Fibroblast of the conjunctiva (primary cell): ENCODE data around the gene UROS.

ENCODE experiments used
- DNase-seq: peaks from one replicate; pipeline ENCODE4 v3.0.0-alpha.2; 2010; ENCODE audit warnings: low read depth

Gene UROS

DNA sequence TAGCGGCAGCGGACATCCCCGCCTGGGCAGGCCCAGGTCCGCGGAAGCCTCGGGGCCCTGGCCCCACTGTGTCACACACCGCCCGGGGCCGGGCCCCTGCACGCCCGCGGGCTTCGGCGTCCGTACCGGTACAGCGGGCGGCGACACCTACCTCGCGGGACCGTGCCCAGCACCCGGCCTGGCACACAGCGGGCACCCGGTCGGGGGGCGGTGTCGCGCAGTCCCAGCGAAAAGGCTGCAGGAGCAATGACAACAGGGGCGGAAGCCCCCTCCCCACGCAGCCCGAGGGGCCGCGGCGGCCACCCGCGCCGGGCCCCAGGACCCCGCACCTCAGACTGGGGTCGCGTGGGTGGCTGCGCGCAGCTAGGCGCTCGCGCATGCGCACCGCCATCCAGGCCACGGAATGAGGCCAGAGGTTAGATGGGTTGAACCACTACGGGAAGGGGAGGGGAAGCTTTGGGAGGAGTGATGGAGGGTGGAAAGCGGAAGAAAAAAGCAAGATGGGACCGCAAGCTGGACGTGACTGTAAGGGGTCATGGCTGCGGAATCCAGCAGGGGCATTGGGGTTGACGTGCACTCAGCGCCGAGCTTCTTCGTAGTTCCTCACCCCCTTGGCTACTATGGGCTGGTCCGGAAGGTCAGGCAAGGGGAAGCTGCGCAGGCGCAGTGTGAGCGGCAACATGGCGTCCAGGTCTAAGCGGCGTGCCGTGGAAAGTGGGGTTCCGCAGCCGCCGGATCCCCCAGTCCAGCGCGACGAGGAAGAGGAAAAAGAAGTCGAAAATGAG, at the start of gene UROS, which contains the start of gene BCCIP:
Gene UROS (minus strand): TSS at position 381 of the 785 bp plus-strand sequence. CDS start 6,759 bp downstream, outside the sequence.
Gene BCCIP (plus strand): TSS at position 669 of the 785 bp plus-strand sequence. CDS start 12 bp downstream, at position 681.
- DNase-seq = peak; percentile 81

DNA sequence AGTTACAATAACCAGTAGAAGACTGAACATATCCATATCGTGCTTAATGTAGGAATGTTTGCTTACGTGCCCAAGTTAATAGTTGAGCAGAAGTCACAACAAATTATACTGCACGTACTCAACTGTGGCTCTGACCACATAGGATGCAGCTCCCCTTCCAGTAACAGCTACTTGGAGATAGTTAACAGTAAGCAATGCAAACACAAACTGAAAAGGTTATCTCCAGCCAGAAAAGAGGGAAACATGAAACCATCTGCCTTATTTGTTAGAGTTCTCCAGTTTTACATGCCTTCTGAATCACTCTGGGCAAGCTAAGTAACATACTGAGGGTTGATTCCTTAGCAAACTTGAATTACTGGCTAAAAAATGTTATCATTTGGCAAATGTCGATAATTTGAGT, 48.3 kb upstream of the UROS start:
- DNase-seq = no peak

DNA sequence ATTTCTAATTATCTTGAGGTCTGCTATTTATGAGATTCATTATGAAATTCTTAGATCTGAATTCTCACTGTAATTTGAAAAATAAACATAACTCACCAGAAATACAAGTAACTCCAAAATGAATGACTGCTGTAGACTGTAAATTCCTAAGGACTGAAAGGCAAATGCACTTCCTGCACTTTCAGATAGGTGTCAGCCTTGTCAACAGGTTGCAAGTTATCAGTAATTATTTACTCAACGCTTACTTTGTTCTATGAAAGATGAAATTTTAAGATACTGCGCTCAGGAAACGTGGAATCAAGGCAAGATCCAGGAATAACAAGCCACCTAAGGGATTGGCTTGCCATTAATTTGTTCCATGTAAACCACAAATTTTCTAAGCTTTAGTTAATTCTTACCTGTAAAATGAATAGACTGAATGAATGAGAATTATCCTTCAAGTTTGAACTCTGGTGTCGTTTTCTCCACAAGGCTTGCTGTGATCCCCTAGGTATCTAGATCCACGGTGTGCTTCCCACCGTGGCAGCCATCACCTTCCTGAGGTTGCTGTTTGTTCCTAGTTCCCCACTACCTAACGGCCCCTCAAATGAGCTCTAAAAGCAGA, 45.4 kb upstream of the UROS start:
- peak; percentile 49 for DNase-seq

DNA sequence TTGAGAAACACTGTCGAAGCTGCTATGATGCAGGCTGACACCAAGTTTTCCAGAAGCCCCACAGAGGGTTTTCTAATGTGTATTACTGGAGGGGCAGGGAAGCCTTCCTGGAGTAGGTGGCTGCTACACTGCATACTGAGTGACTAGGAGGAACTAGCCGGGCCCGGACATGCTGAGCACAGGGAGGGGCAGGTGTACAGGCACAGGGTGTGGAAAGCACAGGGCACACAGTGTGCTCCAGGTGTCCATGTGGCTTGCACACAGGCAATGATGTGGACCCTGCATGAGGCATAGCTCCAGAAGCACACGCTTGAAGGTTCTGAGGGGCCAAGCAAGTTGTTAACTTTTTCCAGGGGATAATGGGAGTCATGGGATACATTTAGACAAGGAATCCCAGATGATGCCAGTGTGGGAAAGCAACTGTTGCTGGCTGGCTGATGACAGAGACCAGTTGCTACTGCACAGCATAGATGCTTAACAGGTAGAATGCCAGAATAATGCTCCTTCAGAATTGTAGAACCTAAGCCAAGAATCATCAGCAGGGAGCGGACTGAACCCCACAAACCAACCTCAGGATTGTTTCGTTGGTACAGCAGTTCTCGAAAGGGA, 43.5 kb upstream of the UROS start:
- no peak for DNase-seq

DNA sequence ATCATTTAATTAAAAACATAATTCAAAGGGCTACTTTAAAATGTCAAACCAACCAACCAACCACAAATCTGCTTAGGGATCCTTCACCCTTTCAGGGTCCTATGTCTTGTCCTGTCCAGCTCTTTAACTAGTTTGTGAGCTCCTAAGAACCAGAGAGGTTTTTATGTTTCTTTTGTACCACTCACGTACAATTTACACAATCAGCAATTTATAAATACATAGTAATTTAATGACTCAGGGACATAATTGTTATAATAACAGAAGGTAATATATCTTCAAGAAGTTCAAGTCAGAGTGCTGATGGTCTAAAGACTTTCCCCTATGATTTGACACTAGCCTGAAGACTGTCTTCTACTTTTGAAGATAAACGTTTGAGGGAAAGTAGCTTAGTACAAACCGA, 42.1 kb upstream of the UROS start:
- DNase-seq = no peak

DNA sequence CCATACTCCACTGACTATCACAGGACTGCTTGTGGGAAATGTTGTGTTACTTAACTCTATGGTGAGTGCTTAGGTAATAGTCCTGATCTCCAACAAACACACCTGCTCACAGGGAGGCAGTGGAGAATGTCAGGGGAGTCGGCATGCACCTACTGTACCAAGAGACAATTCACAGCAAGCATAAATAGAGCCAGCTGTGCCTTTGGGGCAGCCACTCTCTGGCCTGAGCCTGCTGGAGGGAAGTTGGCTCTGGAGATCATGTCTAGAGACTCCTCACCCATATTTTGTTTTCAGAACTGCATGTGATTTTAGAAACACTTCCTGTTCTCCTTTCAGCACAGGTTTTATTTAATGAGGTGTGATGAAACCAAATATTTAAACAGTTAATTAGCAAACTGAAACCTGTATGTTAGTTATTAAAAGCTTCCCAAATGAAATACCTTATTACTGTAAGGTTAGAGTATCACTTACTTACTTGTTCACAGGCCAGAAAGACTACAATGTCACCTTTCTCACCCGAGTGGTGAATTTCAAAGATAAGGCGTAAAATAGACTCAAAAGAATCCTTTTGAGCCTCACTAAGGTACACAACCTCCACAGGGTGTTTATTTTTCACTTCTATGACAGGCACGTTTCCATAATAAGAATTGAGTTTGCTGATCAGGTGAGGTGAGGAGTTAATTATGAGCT, 36.2 kb upstream of the UROS start:
- DNase-seq = no peak

DNA sequence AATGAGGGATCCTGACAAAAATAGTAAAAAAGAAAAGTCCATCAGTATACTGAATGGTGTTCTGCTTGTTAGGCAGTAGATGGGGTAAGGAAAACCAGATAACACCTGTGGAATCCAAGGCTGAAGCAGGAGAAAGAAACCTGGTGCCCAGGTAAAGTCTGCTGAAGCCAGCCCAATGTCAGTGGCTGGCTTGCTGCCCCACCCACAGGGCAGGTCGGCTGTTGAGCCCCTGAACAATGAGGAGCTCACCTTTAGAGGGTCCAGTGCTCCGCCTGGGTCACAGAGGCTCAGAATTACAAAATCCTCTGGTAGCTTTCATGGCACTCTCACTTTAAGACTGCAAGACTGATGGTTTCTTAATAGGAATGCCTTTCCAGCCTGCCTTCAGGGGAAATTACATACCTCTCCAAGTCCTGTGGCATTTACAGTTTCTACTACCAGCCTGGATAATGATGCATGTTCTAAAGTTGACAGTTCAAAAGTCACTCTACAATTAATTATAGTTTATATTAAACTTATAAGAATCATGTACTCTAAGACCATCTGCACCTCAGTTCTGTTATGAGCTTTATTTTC, 34.2 kb upstream of the UROS start:
- DNase-seq = no peak

DNA sequence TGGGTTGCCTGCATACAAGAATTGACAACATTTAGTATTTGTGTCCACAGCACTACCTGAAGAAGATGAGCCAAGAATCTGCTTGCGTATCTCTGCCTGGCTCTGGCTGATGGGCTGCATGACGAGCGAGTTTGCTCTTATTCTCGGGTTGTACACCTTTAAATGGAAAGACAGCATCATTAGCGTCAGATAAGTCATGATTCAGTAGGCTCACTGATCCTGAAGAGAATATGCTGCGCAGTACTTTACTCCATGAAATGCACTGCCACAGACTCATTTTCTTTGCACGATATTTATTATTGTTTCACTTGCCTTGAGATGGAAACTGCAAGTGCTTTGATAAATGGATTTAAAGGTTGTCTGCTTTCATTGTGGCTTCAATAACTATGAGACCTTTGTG, 29.4 kb upstream of the UROS start:
- DNase-seq = no peak

DNA sequence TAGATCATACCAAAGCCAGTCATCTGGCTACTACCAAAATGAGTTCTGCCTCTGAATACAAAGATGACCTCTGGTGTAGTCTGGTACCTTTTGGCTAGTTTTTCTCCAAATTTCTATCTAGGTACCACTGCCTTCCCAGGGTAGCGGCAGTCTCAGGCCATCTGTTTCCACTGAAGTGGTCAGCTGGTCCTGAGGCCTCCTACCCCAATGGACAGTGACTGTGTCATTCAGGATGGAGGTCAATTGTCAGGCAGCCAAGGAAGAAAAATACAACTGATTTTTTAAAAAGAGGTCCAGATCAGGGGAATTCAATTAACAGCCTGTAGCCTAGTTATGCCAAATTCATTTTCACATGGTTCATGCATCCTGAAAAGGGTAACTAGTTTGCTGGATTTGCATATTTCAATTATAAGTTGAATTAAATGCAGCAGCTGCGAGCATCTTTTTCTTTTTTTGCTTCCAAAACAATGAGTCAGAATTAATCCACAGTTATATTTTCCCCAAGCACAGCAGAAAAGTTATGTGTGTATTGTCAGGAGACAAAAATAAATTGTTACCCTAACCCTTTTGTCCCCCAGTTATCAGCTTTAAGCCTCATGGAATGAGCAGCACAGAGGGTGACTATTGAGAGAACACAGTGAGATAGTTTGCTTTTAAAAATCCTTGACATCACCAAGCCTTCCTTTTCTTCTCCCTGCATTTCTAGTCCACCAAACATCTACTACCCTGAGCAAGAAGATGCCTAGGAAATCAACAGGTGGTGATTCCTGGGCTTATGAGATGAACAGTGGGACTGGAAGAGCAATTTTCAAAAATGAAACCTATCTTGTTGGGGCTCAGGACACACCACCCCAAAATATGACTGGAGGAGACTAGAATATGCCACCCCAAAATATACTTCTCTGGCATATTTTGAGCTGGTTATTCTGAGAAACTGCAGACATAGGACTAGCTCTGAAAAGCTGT, 28.0 kb upstream of the UROS start:
- DNase-seq = no peak

DNA sequence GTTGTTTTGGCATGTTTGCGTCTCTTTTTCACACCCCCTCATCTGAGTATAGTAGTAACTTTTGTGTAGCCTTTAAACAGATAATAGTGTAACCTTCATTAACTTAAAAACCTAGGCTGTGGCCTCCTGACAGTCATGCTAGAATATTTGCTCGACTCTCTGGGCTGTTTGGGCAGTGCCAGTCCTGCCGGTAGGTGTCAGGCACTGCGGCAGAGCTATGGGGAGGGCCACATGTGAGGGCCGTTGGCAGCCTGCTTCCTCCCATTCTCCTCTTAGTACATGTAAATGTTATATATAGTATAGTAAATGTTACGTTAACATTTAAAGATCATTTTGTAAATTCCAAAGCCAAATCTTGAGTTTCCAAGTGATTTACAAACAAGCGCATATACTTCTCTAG, 26.4 kb upstream of the UROS start:
- no peak for DNase-seq

DNA sequence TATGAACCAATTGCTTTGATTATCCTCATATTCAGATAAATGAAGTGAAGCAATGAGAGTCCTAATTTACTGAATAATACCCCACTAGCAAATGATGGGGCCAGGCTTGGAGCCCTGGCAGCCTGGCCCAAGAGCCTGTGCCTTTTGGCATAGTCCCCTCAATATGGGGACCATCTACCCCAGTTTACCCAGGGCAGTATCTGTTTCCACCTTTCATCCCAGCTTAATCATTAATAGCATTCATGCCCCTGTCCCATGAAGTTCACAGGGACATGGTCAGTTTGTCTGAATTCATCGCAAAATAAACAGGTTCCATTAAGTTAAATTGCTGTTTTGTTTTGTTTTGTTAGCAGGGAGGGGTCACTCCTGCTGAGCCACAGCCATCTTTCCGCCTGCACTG, 25.8 kb upstream of the UROS start:
- no peak for DNase-seq

DNA sequence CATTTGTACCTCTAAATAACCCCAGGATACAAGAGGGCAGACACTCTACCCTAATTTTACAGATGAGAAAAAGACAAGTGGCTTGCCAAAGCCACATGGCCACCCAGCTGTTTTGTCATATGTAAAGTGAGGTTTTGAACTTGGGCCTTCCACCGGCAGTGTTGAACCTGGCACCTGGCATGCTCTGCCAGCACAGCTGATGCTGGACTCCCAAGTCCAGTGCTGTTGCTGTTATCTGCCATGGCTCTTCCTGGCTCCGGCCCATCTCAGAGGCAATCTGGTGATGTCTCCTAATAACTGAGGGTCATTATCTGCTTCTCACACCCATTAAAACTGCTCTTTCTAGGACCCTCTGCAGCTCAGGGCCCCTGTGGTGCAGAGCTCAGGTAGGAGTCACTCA, 25.3 kb upstream of the UROS start:
- no peak for DNase-seq

DNA sequence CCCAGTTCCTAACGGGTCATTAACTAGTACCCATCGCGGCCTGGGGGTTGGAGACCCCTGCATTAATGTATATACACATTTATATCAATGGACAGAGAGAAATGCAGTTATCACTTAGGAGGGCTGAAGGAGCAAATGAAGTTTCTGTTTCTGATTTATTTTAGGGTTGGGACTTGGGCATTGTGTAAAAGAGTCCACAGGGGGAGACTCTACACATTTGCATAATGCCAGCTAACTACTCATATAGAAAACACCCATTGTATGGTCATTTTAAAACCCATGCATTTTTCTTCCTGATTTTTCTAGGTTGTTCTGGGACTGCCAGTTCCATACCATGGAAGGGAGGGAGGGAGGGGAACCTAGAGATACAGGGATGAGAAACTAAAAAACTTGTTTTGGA, 23.8 kb upstream of the UROS start:
- DNase-seq = no peak

DNA sequence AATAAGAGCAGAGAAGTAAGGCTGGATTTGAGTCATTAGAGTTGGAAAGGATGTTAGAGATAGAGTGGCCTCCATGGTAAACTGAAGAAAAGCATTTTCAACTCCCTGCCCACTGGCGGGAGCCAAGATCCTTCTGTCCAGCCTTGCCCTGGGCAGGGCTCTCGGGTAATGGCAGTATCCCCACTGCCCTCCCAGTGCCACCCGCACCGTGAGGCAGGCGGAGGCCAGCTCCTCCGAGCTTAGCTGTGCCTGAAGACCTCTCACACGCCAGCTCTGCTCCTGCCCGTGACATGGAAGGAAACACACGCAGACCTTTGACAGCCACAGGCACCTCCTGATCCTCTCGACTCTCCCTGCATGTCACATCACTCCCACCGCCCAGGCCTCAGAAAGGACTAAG, 22.6 kb upstream of the UROS start:
- no peak for DNase-seq

DNA sequence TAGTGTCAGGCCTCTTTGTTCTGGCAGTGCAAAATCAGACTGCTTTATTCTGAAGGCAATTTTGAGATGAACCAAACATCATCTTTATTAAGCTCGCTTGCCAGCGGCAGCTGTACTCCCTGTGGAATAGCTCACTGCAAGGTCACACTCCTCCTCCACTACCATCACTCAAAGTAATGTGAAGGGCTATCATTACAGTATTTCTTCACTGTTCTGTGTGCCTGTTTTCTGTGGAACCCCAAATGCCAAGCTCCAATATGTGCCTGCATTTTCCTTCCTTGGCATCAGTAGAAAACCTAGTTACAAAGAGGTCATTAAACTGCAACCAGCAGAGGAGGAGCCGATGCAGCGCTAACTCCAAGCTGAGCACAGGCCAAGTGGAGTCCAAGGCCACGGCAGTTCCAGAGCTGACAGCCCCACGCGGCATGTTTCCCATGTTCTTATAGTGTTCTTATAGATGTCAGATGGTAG, 21.7 kb upstream of the UROS start:
- no peak for DNase-seq

DNA sequence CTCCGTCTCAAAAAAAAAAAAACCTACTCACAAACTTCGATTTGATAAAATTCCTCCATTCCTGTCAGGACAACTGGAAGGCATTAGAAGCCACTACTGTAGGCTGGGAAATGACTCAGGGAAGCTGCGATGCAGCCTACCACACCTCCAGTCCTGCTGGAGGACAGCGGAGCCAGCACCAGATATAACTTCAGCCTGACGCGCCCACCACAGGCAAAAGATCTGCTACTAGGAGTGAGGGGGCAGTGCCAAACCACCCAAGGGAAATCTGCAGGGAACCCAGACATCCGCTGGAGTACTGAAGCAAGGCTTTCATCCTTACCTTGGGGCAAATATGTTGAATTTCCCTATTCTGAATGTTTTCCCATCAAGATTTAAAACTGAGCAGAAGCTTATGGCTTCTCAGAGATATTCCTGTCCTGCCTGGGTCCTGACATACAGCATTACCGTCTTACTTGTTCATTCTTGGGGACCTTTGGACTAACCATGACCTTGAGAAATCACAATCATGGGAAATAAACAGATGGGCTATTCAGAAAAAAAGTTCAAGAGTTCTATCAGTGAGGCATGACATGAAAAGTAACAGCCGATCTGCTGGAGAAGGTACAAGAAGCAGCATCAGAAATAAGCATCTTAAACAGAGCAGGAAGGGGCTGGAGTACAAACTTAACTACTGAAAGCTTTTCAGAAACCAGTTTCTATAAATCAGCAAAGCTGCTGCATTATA, 20.7 kb upstream of the UROS start:
- no peak for DNase-seq

DNA sequence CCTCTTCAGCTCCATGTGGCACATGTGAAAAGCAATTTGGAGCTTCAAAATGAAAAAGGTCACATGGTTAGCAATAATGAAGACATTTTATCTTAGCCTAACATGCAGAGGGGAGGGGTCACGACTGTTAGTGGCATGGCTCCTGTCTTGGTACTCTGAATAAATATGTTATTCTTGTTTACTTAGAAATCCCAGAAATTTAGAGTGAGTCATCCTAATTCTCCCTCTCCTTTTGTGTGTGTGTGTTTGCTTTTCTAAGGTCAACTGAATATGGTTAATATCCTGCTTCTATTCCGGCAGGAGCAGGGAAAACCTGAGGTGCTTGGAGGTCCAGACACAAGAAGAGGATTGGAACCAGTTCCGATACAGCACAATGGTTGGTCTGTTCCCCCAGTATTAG, 17.9 kb upstream of the UROS start:
- no peak for DNase-seq

DNA sequence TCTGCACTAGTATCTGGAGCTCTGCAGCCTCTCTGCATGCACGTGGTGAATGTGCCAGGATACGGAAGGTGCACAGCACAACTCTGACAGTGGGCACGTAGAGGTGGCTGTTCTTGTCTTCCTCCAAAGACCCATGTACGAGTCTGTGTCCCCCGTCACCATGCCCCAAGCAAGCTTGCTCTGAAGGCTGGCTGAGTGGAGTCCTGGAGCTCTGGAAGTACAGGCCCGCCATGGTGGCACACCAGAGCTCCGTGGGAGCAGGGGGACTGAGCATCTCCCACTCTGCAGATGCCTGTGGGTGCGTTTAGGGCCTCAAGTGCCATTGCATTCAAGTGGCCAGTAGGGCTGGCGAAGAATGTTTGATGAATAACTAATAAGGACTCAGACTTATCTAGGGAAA, 17.3 kb upstream of the UROS start:
- no peak for DNase-seq

DNA sequence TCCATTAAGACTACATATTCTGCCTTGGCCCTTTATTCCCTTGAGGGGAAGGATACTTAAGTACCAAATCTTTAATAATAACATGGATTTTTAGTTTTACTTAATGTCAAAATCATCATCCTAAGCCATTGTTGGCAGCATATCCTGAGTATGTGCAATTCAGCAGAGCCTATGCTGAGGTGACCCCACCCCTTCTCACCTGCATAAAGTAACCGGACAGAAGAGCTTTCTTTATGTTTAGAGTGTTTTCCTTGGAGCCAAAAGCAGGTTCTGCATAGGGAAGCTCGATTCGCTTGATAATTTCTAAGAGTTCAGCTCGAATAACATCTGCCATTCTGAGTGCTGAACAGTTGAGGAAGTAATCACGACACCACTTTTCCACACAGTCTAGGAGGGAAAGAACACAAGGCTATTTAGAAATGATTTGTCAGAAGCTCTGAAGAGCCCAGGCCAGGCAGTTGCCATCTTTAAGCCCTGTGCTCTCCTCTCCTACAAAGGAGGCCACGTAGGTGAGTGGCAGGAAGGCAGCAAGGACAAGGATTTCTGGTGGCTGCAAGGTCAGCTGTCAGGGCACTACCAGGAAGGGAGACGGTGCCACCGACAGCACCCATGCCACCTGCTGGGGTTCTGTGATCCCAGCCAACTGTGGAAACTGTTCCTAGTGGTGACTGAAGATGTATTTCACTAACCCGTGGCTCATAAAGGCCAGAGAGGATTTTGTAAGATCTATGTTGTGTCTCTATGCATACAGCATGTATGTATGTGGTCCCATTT, 15.9 kb upstream of the UROS start:
- DNase-seq = no peak

DNA sequence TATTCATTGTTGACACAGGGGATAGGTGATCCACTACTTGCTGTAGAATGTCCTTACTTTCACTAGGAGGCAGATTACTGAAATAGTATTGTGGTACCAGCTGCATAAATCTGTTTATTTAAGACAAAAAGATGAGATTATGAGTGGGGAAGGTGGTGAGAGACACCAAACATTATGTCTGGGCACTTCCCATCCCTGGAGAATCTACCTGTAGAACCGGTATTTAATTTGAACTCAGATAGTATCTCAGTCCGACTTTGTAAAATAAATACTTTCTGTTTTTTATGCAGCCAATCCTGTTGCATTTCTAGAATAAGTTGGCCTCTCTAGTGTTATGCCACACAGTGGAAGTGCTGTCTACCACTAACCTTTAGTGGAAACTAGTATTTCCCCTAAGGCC, 13.7 kb upstream of the UROS start:
- no peak for DNase-seq
